ENCODE results near the gene RASA3. TPM values are rescaled to one million over a fixed set of nuclear protein-coding genes. Genes with fewer than 3 reads are reported as not detected.

RASA3 gene
- total RNA-seq, 1 donor from 2014 or later = 44.8 TPM

- DNase-seq (ENCODE audit: extremely low spot score, unreplicated experiment) = no peak
- H3K27ac Mint-ChIP-seq (ENCODE audit: unreplicated experiment) = no peak overlapping the region
Observed at GRCh38 chr13:113982296-113982661, 150.1 kb downstream of the RASA3 start.

GRCh38 chr13:113981611-113982295 is 150.7 kb downstream of the RASA3 start:
- Mint-ChIP-seq H3K27ac (ENCODE audit: unreplicated experiment) (no peak overlapping the region), H3K4me3 (ENCODE audit: unreplicated experiment) (no peak overlapping the region), H3K36me3 (ENCODE audit: unreplicated experiment) (peaks cover 31% of the 10 kb centered on the region), H3K4me1 (ENCODE audit: unreplicated experiment) (peaks cover 21% of the 10 kb centered on the region), H3K27me3 (ENCODE audit: unreplicated experiment) (no peaks in the 10 kb centered on the region), H3K9me3 (ENCODE audit: unreplicated experiment) (no peaks in the 10 kb centered on the region)
- TF ChIP-seq CTCF (IDR thresholded peaks at IDR 0.05) = no peak
- DNase-seq (ENCODE audit: extremely low spot score, unreplicated experiment) = no peak

More at GRCh38 chr13:113982296-113982661, 150.1 kb downstream of the RASA3 start:
- H3K27me3 Mint-ChIP-seq (ENCODE audit: unreplicated experiment) = no peaks in the 10 kb centered on the region
- H3K4me1 Mint-ChIP-seq (ENCODE audit: unreplicated experiment) = peaks cover 15% of the 10 kb centered on the region
- H3K4me3 Mint-ChIP-seq (ENCODE audit: unreplicated experiment) = no peak overlapping the region
- no peak for TF ChIP-seq CTCF (IDR thresholded peaks at IDR 0.05)
- H3K36me3 Mint-ChIP-seq (ENCODE audit: unreplicated experiment) = peaks cover 31% of the 10 kb centered on the region
- H3K9me3 Mint-ChIP-seq (ENCODE audit: unreplicated experiment) = no peaks in the 10 kb centered on the region

GRCh38 chr13:113981194-113981605 is 151.2 kb downstream of the RASA3 start:
- Mint-ChIP-seq H3K9me3 (ENCODE audit: unreplicated experiment) (no peaks in the 10 kb centered on the region), H3K27me3 (ENCODE audit: unreplicated experiment) (no peaks in the 10 kb centered on the region), H3K4me1 (ENCODE audit: unreplicated experiment) (peaks cover 23% of the 10 kb centered on the region), H3K27ac (ENCODE audit: unreplicated experiment) (peak overlapping the region; percentile 31), H3K4me3 (ENCODE audit: unreplicated experiment) (no peak overlapping the region), H3K36me3 (ENCODE audit: unreplicated experiment) (peaks cover 31% of the 10 kb centered on the region)
- no peak for TF ChIP-seq CTCF (IDR thresholded peaks at IDR 0.05)
- DNase-seq (ENCODE audit: extremely low spot score, unreplicated experiment) = no peak

- Mint-ChIP-seq H3K27ac (ENCODE audit: unreplicated experiment) (peak overlapping the region; percentile 40), H3K27me3 (ENCODE audit: unreplicated experiment) (no peaks in the 10 kb centered on the region), H3K4me3 (ENCODE audit: unreplicated experiment) (no peak overlapping the region), H3K9me3 (ENCODE audit: unreplicated experiment) (no peaks in the 10 kb centered on the region), H3K36me3 (ENCODE audit: unreplicated experiment) (peaks cover 33% of the 10 kb centered on the region), H3K4me1 (ENCODE audit: unreplicated experiment) (peaks cover 23% of the 10 kb centered on the region)
- no peak for DNase-seq (ENCODE audit: extremely low spot score, unreplicated experiment)
- no peak for TF ChIP-seq CTCF (IDR thresholded peaks at IDR 0.05)
Observed at GRCh38 chr13:113980489-113981064, 151.8 kb downstream of the RASA3 start.

- Mint-ChIP-seq H3K27ac (ENCODE audit: unreplicated experiment) (no peak overlapping the region), H3K9me3 (ENCODE audit: unreplicated experiment) (no peaks in the 10 kb centered on the region), H3K27me3 (ENCODE audit: unreplicated experiment) (no peaks in the 10 kb centered on the region), H3K4me1 (ENCODE audit: unreplicated experiment) (peaks cover 23% of the 10 kb centered on the region), H3K36me3 (ENCODE audit: unreplicated experiment) (peaks cover 35% of the 10 kb centered on the region), H3K4me3 (ENCODE audit: unreplicated experiment) (no peak overlapping the region)
- DNase-seq (ENCODE audit: extremely low spot score, unreplicated experiment) = no peak
- no peak for TF ChIP-seq CTCF (IDR thresholded peaks at IDR 0.05)
Observed at GRCh38 chr13:113979791-113980471, 152.5 kb downstream of the RASA3 start.
